AG09319 (cell line): Measurements from ENCODE around the gene INPP5J.

ENCODE experiments used
- DNase-seq: peaks from one replicate; pipeline ENCODE4 v3.0.0-alpha.2; 2010; ENCODE audit warnings: low read depth; ENCODE audit errors: extremely low read depth
- CTCF ChIP-seq: IDR thresholded peaks from 2 replicates; pipeline ENCODE4 v1.5.1; 2011; ENCODE audit warnings: low read depth, mild to moderate bottlenecking, inconsistent platforms, low read length, moderate library complexity

The INPP5J gene

GRCh38 chr22:31139866-31140716 lies 17.3 kb downstream of the INPP5J start, which contains the start of gene PLA2G3:
Gene PLA2G3, minus strand, starts transcription at chr22:31140508. Its CDS starts 154 bp downstream, at chr22:31140354.
- no peak; the same call in none of the 2 replicates for TF ChIP-seq CTCF
- no peak for DNase-seq

GRCh38 chr22:31140746-31141145 lies 18.0 kb downstream of the INPP5J start:
- no peak for TF ChIP-seq CTCF
- DNase-seq = no peak

- DNase-seq = no peak
- TF ChIP-seq CTCF = no peak
Measured at GRCh38 chr22:31141551-31141950, 18.8 kb downstream of the INPP5J start.

- no peak for TF ChIP-seq CTCF
- no peak for DNase-seq
Measured at GRCh38 chr22:31142285-31142684, 19.5 kb downstream of the INPP5J start.

- TF ChIP-seq CTCF = no peak
- no peak for DNase-seq
Measured at GRCh38 chr22:31143038-31143437, 20.3 kb downstream of the INPP5J start.

GRCh38 chr22:31143537-31143936 lies 20.8 kb downstream of the INPP5J start:
- DNase-seq = no peak
- TF ChIP-seq CTCF = no peak

GRCh38 chr22:31144223-31144622 lies 21.5 kb downstream of the INPP5J start:
- DNase-seq = no peak
- no peak for TF ChIP-seq CTCF
